ENCODE data around the gene EFCC1. TPM values are rescaled to one million over a fixed set of nuclear protein-coding genes. Genes with fewer than 3 reads are reported as not detected.

The EFCC1 gene
- total RNA-seq, 2 donors from 2014 or later: 1.8 to 4.0 TPM

GRCh38 chr3:129000742-129001100 lies 383 bp upstream of the EFCC1 start:
- DNase-seq (no peak), ATAC-seq (no peak)
- intact Hi-C loops (cut with DNase I): no loop called here
- Histone ChIP-seq H3K4me3 (no peak overlapping the region), H3K9me3 (no peaks in the 10 kb centered on the region), H3K36me3 (replicated peaks in 1 of 2; ENCODE audit: insufficient read depth in 1 of 2, low read depth in 2 of 2) (no peaks in the 10 kb centered on the region), H3K27ac (peak overlapping the region in 2 of 4 donors; percentile 22 to 58), H3K27me3 (peaks cover 0 to 13% of the 10 kb centered on the region in 2 donors), H3K4me1 (peaks cover 29% of the 10 kb centered on the region)
- TF ChIP-seq CTCF (IDR thresholded peaks at IDR 0.05): no peak
- no peak for TF ChIP-seq POLR2A (IDR thresholded peaks at IDR 0.05)
- WGBS, 2 donors: 18 to 23% methylated on average over 8 to 15 of the region's 15 CpGs

GRCh38 chr3:129001806-129002572 lies 885 bp downstream of the EFCC1 start:
- intact Hi-C loops (cut with DNase I): no loop called here
- Histone ChIP-seq H3K27ac (peak overlapping the region in 1 of 4 donors; percentile 22), H3K36me3 (replicated peaks in 1 of 2; ENCODE audit: insufficient read depth in 1 of 2, low read depth in 2 of 2) (no peaks in the 10 kb centered on the region), H3K27me3 (peaks cover 0 to 13% of the 10 kb centered on the region in 2 donors), H3K4me3 (no peak overlapping the region), H3K4me1 (peaks cover 31% of the 10 kb centered on the region), H3K9me3 (no peaks in the 10 kb centered on the region)
- 1 to 13% methylated on average over 12 to 77 of the region's 81 CpGs for WGBS, 2 donors
- no peak for ATAC-seq
- DNase-seq: no peak
- TF ChIP-seq CTCF (IDR thresholded peaks at IDR 0.05): no peak
- TF ChIP-seq POLR2A (IDR thresholded peaks at IDR 0.05): no peak

GRCh38 chr3:129002573-129003569 lies 1.8 kb downstream of the EFCC1 start:
- no peak overlapping the region for H3K27ac ChIP-seq
- peaks cover 0 to 13% of the 10 kb centered on the region in 2 donors for H3K27me3 ChIP-seq
- H3K4me3 ChIP-seq: no peak overlapping the region
- 48 to 51% methylated on average over 28 of the region's 28 CpGs for WGBS, 2 donors
- no peak for TF ChIP-seq POLR2A (IDR thresholded peaks at IDR 0.05)
- no peak for TF ChIP-seq CTCF (IDR thresholded peaks at IDR 0.05)
- no peak for DNase-seq
- H3K36me3 ChIP-seq (replicated peaks in 1 of 2; ENCODE audit: insufficient read depth in 1 of 2, low read depth in 2 of 2): no peaks in the 10 kb centered on the region
- ATAC-seq: no peak
- no peaks in the 10 kb centered on the region for H3K9me3 ChIP-seq
- peaks cover 31% of the 10 kb centered on the region for H3K4me1 ChIP-seq
- intact Hi-C loops (cut with DNase I): no loop called here

- peak; percentile 65 to 79 (median 72) for DNase-seq
- intact Hi-C loops (cut with DNase I): no loop called here
- no peaks in the 10 kb centered on the region for H3K36me3 ChIP-seq (replicated peaks in 1 of 2; ENCODE audit: insufficient read depth in 1 of 2, low read depth in 2 of 2)
- H3K27ac ChIP-seq: no peak overlapping the region
- TF ChIP-seq POLR2A (IDR thresholded peaks at IDR 0.05): no peak
- TF ChIP-seq CTCF (IDR thresholded peaks at IDR 0.05): peak in 6 of 7 experiments; percentile 23 to 81 (median 41)
- H3K27me3 ChIP-seq: peaks cover 0 to 13% of the 10 kb centered on the region in 2 donors
- 7 to 34% methylated on average over 5 to 55 of the region's 55 CpGs for WGBS, 2 donors
- peaks cover 31% of the 10 kb centered on the region for H3K4me1 ChIP-seq
- no peaks in the 10 kb centered on the region for H3K9me3 ChIP-seq
- ATAC-seq: peak; percentile 88
- H3K4me3 ChIP-seq: no peak overlapping the region
Observed at GRCh38 chr3:129003578-129004112, 2.5 kb downstream of the EFCC1 start.
